ENCODE measurements around the gene LAMB1.
A peak's percentile ranks its signal among the peaks of the same experiment; 100 is the strongest.
"Not testable (repeated sequence)": the region's sequence is repeated elsewhere in the genome, so short reads cannot be mapped to it uniquely, and the experiment has no call there.

LAMB1 gene

DNA sequence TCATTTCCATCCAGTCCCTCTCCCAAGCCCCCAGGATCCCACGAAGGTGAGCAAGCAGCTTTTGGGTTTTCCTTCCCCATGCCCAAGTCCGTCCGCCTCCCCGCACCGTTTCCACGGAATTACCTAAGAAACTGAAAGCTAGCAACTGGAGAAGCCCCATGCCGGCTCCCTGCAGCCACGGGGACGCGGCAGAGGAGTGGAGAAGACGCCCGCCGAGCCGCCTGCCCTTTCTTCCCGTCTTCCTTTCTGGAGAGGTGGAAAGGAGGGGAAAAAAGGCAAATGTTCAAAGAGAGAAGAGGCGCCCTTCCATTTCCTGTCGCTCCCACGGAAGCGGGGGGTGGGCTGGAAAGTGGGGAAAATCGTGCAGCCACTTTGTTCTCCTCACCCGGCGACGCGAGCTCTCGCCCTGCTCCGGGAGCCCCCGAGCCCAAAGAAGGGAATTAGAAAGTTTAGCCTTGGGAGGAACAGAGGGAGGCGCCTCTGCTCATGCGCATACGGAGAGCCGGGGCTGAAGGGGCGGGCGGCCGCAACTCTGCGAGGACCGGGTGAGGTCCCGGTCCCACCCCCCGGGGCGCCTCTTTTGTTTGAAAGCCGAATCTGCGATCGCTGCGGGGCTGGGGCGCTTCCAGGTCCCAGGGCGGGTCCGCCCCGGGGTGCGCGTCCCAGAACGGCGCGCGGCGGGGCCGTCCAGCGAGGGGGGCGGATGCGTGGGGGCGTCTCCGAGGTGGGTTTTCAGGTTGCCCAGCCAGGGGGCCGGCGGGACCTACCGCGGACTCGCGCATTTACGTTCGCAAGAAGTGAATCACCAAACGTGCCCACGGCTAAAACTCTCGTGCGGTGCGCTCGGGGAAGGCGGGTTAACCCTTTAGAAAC, at the start of gene LAMB1:
Gene LAMB1 (minus strand): TSS at position 436 of the 873 bp plus-strand sequence. CDS start 276 bp downstream, at position 160.
- peak; percentile 87 for DNase-seq

DNA sequence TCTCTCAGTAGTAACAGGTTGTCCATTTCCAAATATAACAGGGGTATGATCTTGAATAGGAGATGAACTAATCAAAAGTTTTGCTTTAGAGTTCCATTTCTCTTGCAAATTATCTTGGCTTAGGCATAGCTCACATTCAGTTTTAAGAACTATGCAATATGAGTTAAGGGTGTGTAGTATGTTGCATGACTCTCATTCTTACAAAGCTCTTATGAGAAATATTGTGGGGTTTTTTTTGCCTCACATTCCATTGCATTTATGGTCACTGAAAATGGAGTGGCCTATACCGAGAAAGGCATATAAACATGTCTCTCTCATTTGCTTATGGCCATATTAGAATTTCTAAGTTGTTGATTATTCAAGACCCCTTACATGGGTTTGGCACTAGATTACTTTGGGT, 48.5 kb upstream of the LAMB1 start:
- no peak for DNase-seq

DNA sequence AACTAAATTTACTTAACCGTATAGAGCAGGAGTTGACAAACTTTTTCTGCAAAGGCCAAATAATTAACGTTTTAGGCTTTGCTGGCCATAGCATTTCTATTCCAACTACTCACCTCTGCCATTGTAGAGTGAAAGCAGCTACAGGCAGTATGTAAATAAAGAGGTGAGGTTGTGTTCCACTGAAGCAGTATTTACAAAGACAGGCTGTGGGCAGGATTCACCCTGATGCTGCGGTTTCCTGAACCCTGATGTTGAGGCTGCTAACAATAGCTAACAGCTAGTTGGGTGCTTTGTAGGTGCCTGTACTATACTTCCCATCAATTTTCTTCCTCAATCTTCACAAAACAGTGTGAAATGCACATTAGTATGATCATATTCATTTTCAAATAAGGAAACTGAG, 47.0 kb upstream of the LAMB1 start:
- no peak for DNase-seq

DNA sequence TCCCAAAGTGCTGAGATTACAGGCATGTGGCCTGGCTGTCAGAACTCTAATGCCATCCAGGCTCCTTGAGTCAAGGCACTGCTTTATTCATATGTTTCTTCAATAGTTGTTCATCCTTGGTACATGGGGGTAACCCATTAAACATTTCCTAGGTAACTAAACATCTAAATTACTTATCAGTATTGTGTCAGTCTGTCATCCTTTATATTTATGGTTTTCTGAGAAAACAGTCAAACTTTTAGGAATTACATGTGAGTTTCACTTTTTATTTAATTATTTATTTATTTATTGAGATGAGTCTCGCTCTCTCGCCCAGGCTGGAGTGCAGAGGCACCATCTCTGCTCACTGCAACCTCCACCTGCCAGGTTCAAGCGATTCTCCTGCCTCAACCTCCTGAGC, 45.5 kb upstream of the LAMB1 start:
- DNase-seq = no peak

DNA sequence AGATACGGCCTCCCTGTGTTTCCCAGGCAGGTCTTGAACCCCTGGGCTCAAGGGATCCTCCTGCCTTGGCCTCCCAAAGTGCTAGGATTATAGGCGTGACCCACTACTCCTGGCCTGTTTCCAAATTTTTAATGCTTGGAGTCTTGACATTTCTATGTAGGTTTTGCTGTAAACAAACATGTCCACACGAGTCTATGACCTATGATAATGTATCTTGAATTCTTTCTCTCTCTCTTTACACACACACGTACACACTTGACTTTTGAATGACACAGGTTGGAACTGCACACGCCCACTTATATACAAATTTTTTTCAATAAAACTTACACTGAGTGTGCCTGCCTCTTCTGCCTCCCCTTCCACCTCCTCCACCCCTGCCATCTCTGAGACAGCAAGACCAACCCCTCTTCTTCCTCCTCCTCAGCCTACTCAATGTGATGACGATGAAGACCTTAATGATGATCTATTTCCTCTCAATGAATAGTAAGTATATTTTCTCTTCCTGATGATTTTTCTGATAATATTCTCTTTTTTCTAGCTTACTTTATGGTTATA, 44.1 kb upstream of the LAMB1 start:
- DNase-seq = no peak

DNA sequence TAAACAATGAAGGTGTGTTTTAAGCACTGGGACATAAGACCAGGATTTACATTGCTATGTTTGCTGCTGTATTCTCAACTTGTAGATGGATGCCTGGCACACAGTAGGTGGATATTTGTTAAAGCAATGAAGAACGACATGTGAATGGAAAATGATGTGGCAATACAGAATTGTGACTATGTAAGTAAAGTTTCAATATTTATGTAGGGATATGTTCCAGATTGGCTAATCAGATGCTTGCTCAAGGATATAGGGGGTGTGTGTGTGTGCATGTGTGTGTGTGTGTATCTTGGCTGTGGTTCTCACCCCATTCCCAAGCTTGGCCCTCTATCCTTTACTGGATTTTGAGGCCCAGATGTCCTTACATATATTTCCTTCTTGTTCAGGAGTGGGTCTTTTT, 42.7 kb upstream of the LAMB1 start:
- no peak for DNase-seq

DNA sequence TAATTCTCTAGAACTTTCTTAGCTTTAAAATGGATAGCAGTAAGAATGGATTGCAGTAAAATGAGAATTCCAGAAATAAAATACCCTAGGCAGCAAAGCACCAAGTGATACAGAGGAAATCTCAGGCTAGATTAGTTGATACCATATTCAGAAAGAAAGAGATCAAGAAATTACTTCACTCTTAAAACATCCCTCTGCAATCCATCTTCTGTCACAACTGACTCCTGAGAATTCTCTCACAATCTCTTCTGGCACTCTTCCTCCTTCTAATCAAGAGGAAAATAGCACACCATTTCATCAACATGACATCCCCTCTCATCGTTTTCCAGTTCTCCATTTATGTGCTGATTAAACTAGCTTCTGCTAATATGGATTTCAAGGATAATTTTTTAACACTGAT, 42.2 kb upstream of the LAMB1 start:
- DNase-seq = no peak

DNA sequence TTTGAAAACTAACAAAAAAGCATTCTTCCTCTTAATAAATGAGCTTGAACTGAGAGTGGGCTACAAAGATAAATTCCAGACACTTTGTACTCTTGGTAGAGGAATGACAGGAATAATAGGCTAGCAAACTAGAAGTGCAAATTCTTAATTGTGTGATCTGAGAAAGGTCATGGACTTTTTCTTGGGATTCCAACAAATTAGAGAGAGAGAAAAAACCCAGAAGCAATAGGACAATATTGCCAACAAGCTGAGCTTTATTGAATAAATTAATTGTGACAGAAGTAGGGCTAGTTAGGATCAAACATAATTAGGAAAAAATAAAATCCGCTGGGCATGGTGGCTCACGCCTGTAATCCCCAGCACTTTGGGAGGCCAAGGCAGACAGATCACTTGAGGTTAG, 41.4 kb upstream of the LAMB1 start:
- DNase-seq = no peak

DNA sequence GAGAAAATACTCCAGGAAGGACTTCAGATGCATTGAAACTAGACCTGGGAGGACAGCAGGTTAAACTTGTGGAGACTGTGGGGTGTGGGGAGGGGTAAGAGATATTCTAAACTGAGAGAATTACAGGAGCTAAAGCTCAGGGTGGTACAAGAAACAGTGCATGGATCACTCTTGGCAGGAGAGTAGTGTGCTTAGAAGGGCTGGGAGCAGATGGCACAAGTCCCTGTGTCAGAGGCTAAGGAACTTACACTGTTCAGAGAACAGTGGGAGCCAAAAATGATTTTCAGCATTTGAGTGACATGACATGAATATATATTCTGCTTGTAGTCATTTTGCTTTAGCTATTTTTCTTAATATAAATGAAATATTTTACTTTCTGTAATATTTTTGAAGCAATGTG, 36.0 kb upstream of the LAMB1 start:
- no peak for DNase-seq

DNA sequence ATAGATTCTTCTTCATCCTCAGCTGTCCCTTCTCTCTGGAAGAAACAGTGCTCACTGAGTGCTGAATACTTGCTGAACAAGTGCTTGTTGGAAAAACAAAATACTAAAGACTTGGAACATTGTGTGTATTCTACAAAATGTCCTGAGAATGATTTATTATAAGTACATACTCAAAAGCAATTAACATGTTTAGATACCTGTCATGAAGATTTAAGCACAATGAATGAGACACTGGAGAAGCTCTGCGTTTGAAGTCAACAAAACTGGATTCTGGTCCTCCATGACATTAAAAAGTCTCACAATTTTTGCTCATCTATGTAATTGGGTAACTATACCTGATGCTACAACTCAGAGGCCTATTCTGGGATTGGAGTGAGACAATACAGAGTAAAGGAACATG, 34.8 kb upstream of the LAMB1 start:
- DNase-seq = no peak

DNA sequence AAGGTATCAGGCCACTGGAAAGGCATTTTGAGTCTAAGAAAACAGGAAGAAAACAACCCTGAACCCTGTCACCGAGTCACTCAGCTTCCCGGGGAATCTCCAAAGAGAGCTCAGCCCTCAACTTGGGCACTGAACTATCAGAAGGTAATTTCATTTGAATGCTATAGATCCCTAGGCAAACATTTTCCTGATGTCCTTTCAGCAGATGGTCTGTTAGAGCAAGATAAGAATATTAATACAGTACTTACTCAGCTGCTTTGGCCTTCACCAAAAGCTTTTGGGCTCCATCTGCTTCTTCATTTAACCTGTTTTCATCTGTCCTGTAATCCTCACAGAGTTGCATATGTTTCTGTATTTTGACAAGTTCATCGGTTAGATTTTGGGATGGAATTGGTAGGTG, 34.2 kb upstream of the LAMB1 start:
- DNase-seq = no peak

DNA sequence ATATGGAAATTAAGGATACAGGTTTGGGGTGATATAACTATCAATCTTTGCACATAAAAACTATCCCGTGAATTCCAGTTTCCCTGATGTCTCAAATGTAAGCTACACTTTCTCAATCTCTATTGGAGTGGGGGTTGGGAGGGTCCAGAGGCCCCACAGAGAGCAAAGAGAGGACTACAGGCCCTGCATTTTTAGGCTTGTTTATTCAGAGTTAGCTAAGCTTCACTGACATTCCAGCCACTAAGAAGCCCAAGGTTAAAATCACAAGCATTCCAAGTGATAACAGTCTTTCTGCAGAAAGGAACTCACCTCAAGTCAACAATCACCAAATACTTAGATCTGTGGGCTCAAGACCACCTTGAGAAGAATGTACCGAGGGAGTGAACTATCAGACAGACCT, 31.6 kb upstream of the LAMB1 start:
- DNase-seq = no peak

DNA sequence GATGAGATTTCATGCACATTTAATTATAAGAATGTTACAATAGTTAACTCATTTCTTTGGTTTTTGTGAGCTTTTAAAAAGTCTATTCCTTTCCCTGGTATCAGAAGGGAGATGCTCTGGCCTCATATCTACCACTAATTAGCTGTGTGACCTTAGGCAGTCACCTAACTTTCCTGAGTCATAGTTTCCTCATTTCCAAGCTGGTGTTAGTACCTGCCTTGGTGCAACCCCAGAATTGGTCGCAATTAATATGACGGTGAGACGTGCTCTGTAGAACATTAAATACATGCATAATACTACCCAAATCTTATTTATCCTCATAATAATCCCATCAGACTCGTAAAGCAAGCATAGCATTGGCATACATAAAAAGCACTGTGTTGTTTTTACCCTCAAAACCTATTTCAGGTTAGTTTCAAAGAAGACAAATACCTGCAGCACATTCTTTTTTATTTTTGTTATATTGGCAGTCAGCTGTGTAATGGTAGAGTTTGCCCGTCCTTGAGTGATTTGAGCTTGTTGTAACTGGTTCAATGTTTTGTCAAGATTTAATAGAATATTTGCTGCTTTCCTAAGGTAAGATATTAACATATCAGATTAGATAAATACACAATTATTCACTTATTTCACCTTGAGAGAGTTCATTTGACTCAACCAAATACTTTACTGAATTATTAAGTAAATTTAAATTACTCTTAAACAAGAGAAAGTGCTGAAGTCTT, 31.0 kb upstream of the LAMB1 start:
- DNase-seq = no peak

DNA sequence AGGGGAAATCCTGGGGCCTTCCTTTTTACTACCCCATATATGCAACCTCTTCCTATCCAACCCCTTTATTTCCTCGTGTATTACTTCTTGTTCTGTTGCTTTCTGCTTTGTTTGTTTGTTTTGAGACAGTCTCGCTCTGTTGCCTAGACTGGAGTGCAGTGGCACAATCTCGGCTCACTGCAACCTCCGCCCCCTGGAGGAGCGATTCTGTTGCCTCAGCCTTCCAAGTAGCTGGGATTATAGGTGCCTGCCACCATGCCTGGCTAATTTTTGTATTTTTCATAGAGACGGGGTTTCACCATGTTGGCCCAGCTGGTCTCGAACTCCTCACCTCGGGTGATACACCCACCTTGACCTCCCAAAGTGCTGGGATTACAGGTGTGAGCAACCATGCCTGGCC, 30.3 kb upstream of the LAMB1 start:
- DNase-seq = not testable (repeated sequence)

DNA sequence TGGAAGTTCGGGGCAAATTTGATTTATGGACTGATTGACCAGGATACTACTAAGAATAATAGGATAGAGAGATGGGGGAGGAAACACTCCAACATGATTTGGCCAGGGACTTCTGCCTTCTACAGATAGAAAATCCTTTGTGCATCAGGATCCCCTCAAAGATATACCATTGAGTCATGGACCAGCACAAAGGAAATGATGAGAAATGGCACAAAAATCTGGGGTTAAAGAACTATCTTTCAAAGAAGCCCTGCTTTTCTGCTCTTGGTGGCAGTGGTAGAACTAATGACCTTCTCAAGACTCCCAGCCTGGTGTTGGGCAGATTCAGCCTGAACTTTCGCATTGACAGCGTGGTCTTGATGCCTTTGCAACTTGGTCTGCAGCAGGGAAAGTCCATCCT, 27.6 kb upstream of the LAMB1 start:
- DNase-seq = no peak

DNA sequence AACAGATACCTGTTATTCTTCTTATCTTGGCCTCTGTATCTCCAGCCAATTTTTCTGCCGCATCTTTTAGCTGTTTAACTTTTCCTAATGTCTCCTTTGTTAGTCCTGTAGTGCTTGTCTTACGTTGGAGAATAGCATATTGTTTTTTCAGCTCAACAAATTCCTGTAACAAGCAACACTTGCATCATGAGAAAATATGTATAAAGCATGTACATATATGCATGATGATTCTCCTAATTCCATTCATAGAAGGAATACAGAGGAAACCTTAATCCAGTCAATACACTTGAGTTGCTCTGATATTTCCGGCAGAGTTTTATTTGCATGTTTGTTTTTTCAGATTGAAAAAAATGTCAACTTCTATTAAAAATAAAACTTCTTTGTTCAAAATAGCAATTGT, 26.1 kb upstream of the LAMB1 start:
- no peak for DNase-seq

DNA sequence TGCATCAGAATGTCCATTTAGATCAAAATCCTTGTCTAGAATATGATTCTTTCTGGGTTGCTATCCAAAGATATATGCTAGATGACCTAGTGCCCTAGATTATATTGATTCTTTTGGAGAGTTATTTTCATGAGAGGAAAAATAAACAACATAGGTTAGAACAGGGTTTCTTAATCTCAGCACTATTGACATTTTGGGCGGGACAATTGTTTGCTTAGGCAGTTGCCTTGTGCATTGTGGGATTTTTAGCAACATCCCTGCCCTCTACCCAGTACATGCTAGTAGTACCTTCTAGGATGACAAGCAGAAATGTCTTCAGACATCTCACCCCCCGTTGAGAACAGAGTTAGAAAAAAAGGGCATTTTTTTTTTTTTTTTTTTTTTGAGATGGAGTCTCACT, 25.1 kb upstream of the LAMB1 start:
- no peak for DNase-seq

DNA sequence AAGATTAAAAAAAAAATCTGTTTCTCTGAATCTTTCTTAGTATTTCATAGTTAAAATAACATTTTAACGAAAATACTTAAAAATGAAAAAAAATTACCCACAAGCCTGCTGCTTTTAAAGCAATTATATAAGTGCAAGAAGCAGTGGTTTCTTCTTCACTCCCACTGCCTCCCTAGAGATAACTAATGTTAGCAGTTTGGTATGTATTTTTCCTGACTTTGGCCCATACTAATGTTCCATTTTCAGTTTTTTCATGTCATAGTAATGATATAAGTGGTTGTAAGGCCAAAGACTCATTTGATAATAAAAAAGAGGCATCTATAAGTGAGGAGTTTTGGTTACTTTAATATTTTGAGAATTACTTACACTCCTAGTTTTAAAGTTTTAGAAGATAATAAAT, 24.3 kb upstream of the LAMB1 start:
- no peak for DNase-seq

DNA sequence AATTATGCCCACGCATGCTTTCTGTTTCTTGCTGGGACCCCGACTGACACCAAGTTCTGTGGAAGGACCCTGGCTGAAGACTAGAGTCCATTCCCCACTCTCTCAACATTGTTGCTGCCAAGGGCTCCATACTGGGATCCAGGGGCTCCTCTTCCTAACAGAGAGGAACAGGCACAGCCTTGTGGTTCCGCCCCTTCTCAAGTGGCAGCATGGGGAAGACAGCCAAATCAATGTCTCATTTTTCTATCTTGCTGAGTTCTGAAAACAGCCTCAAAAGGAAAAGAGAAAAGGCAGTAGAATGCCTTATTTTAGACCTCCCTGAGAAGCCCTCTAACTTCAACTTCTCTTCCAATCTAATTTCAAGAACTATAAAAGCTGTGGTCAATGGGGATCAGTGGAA, 23.7 kb upstream of the LAMB1 start:
- DNase-seq = no peak

DNA sequence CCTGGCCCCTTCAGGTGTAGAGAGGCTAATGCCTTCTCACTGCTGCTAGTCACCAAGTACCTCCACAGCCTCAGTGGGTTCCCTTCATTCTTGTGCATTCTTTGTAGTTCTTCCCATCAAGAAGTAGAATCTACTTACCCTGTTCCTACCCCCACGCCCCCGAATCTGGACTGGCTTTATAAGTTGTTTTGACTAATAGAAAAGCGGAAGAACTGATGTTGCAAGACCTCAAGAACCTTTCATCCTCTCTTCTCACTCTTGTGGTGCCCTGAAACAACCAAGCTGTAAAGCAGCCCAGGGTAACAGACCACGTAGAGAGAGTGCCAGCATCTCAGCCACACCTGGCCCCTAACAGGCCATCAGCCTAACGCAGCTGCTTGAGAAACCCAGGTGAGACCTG, 23.2 kb upstream of the LAMB1 start:
- DNase-seq = no peak

DNA sequence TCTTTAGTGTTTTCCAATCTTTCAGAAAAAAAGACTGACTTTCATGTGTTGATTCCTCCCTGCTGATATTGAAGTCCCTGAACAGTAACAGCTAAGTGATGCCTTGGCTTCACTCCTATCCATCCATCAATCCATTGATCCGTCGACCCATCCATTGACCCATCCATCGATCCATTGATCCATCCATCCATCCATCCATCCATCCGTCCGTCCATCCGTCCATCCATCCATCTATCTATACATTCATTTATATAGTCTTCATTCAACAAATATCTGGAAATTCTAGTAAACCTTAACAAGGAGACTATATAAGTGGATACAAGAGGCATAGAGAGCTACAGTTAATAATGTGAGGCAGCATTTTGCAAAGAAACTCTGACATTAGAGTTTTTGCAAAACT, 21.6 kb upstream of the LAMB1 start:
- no peak for DNase-seq

DNA sequence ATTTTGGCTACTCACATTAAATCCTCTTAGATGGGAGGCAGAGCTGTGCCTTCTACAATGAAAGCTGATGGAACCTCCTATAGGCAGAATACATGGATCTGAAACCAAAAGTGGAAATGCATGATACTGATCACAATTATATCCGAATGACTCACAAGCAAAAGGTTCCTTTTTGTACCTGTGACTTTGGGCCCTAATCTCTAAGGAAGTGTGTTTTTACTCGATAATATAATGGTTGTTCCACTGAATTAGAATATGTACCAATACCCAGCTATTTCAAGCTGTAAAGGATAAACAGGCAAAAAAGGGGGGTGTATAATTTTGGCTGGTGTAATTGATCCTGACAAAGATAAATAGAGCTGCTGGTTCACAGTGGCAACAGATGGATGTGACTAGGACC, 17.6 kb upstream of the LAMB1 start:
- no peak for DNase-seq

DNA sequence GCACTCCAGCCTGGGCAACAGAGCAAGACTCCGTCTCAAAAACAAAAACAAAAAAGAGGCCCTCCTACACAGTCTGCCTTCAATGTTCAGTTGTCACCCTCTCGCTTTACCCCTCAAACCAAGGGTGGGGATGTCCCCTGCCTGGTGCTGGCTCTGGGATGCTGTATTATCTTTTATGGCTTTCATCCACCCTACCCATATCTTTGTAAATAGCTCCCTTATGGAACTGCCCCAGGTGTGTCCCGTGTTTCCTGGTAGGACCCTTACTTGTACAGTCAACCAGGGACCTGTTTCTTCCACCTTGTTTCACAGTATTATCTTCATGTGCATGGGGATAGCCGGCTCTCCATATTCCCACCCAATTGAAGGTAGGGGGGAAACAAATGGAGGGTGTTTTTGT, 15.7 kb upstream of the LAMB1 start:
- DNase-seq = no peak

DNA sequence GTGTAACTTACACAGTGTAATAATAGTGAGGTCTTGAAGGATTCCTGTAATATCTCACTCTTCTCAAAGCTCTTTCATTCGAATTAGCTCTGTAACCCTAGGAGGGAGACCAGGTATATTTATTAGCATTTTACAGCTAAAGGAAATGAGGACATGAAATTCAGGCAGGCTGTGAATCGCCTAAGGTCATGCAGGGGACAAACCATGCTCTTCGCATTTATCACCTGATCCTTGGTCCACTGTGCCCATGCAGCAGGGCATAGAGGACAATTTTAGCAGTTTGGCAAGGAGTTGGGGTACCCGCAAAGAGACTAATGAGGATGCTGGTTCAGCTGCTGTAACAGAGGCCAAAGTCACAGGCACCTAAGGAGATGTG, 14.8 kb upstream of the LAMB1 start:
- DNase-seq = no peak

All from femur (tissue), 1 donor.